Neural crest cell (in vitro differentiated cells): Measurements from ENCODE around the gene CCDC33. TPM values are rescaled to one million over a fixed set of nuclear protein-coding genes. Genes with fewer than 3 reads are reported as not detected.

Experiments used
- DNase-seq: peaks from one replicate; pipeline ENCODE4 v3.0.0; 2021; ENCODE audit warnings: low read depth, mixed read lengths, low spot score
- H3K27ac Mint-ChIP-seq: one replicate; pipeline ENCODE4 v1.8.0; 2021; ENCODE audit warnings: mild to moderate bottlenecking, mixed read lengths; ENCODE audit not compliant: unreplicated experiment
- H3K27me3 Mint-ChIP-seq: 2 replicates; pipeline ENCODE4 v1.8.0; 2021; ENCODE audit warnings: low read depth, mild to moderate bottlenecking, mixed read lengths
- H3K36me3 Mint-ChIP-seq: 2 replicates; pipeline ENCODE4 v1.8.0; 2021; ENCODE audit warnings: low read depth, mild to moderate bottlenecking, mixed read lengths
- H3K4me1 Mint-ChIP-seq: 2 replicates; pipeline ENCODE4 v1.8.0; 2021; ENCODE audit warnings: mixed read lengths
- H3K4me3 Mint-ChIP-seq: one replicate; pipeline ENCODE4 v1.8.0; 2021; ENCODE audit warnings: mild to moderate bottlenecking, mixed read lengths
- H3K9me3 Mint-ChIP-seq: 2 replicates; pipeline ENCODE4 v1.8.0; 2021; ENCODE audit warnings: mixed read lengths
- total RNA-seq: library from RNA; stranded (reverse); gene quantifications from 2 replicates; pipeline ENCODE4 v1.2.1, GENCODE V29; 2021
- TF ChIP-seq, protein P1 (sequence below): fragments of 200-600 bp; sonication (generic); conservative IDR thresholded peaks from 2 replicates; pipeline ENCODE4 v1.5.0; 2021; ENCODE audit warnings: antibody characterized with exemption, mild to moderate bottlenecking

CCDC33 gene
- total RNA-seq, 1 donor from 2014 or later = 15.1 TPM

DNA sequence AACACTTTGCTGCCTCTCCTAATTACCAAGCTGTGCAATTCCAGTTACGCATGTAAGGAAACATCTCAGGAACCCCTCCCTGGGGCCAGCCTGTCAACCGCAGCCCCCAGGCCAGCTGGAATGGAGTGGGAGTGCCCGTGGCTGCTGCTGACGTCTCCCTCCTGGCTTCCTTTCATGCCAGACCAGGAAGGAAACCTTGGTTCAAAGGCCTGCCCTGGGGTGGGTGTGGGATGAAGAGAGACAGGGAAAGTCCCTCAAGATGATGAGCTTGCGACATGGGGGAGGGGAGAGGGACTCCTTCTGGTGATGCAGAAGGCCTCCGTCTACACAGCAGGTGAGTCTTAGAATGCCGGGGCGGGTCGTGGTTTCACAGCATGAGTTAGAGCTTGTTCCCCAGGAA, 142.7 kb downstream of the CCDC33 start:
- TF ChIP-seq, protein P1, sequence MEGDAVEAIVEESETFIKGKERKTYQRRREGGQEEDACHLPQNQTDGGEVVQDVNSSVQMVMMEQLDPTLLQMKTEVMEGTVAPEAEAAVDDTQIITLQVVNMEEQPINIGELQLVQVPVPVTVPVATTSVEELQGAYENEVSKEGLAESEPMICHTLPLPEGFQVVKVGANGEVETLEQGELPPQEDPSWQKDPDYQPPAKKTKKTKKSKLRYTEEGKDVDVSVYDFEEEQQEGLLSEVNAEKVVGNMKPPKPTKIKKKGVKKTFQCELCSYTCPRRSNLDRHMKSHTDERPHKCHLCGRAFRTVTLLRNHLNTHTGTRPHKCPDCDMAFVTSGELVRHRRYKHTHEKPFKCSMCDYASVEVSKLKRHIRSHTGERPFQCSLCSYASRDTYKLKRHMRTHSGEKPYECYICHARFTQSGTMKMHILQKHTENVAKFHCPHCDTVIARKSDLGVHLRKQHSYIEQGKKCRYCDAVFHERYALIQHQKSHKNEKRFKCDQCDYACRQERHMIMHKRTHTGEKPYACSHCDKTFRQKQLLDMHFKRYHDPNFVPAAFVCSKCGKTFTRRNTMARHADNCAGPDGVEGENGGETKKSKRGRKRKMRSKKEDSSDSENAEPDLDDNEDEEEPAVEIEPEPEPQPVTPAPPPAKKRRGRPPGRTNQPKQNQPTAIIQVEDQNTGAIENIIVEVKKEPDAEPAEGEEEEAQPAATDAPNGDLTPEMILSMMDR = no peak
- peaks cover 9% of the 10 kb centered on the region for H3K27me3 Mint-ChIP-seq
- H3K36me3 Mint-ChIP-seq = no peaks in the 10 kb centered on the region
- H3K27ac Mint-ChIP-seq = no peak overlapping the region
- H3K9me3 Mint-ChIP-seq = no peaks in the 10 kb centered on the region
- peaks cover 12% of the 10 kb centered on the region for H3K4me1 Mint-ChIP-seq
- DNase-seq = no peak
- H3K4me3 Mint-ChIP-seq = no peak overlapping the region

DNA sequence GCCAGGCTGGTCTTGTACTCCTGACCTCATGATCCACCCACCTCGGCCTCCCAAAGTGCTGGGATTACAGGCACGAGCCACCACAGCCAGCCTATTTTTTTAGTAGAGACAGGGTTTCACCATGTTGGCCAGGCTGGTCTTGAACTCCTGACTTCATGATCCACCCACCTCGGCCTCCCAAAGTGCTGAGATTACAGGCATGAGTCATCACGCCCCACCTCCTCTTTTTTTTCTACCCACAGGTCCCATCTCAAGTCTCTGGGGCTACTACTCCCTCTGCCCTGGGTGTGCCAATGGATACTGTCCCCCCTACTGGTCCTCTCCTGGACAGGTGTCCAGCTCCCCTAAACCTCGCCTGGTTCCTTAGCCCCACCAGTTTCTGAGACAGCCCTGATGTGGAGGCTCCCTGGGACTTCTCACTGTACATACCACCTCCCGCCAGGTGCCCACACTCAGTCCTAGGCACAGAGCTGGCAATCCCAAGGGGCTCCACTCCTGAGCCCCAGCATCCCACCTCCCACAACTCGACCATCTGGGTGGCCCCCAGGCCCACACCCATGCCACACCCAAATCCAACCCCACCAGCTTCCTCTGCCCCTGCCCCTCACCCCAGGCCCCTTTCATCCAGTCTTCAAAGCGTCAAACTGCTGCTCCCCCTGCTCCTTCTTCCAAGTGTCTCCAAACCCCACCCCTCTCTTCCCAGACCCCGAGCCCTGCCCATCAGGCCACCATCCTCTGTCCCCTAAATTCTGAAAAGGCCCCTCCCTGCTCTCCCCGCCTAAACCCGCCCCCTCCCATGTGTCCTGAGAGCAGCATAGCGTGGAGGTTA, 144.4 kb downstream of the CCDC33 start:
- Mint-ChIP-seq H3K4me1 (no peaks in the 10 kb centered on the region), H3K27ac (no peak overlapping the region), H3K9me3 (no peaks in the 10 kb centered on the region), H3K4me3 (no peak overlapping the region), H3K27me3 (peaks cover 4% of the 10 kb centered on the region), H3K36me3 (no peaks in the 10 kb centered on the region)
- TF ChIP-seq, protein P1 = no peak
- DNase-seq = no peak

DNA sequence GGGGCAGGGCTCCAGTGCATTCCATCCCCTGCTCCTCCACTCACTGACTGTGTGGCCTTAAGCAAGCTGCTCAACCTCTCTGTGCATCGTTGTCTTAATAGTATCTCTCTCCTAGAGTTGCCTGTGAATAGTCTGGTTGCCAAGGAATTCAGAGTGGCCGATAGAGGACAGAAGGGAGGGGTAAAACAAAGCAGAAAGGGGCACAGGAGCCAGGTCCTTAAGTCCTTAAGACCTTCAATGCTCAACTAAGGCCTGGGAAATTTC, 145.0 kb downstream of the CCDC33 start:
- TF ChIP-seq, protein P1 = no peak
- DNase-seq = no peak
- H3K36me3 Mint-ChIP-seq = no peaks in the 10 kb centered on the region
- no peaks in the 10 kb centered on the region for H3K9me3 Mint-ChIP-seq
- no peak overlapping the region for H3K4me3 Mint-ChIP-seq
- peaks cover 4% of the 10 kb centered on the region for H3K27me3 Mint-ChIP-seq
- H3K4me1 Mint-ChIP-seq = no peaks in the 10 kb centered on the region
- no peak overlapping the region for H3K27ac Mint-ChIP-seq

DNA sequence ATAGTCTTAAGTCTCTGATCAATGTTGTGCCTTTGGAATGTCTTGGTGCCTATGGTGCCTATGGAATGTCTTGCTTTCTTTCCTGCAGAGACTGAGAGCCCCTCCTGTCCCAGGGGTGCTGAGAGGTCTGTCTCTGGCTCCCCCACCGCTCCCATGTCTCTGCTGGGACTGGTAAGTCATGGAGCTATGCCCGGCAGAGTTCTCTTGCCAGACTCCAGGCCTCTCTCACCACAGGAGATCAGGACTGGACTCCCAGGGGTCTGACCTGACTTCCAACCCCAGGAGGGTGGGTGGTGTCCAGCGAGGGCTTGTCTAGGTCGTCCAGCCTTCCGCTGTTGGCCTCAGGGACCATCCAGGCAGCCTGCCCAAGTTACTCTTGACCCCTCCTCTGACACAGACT, 145.4 kb downstream of the CCDC33 start:
- Mint-ChIP-seq H3K9me3 (no peaks in the 10 kb centered on the region), H3K4me1 (no peaks in the 10 kb centered on the region), H3K27me3 (peaks cover 4% of the 10 kb centered on the region), H3K4me3 (no peak overlapping the region), H3K27ac (no peak overlapping the region), H3K36me3 (no peaks in the 10 kb centered on the region)
- TF ChIP-seq, protein P1 = no peak
- no peak for DNase-seq

DNA sequence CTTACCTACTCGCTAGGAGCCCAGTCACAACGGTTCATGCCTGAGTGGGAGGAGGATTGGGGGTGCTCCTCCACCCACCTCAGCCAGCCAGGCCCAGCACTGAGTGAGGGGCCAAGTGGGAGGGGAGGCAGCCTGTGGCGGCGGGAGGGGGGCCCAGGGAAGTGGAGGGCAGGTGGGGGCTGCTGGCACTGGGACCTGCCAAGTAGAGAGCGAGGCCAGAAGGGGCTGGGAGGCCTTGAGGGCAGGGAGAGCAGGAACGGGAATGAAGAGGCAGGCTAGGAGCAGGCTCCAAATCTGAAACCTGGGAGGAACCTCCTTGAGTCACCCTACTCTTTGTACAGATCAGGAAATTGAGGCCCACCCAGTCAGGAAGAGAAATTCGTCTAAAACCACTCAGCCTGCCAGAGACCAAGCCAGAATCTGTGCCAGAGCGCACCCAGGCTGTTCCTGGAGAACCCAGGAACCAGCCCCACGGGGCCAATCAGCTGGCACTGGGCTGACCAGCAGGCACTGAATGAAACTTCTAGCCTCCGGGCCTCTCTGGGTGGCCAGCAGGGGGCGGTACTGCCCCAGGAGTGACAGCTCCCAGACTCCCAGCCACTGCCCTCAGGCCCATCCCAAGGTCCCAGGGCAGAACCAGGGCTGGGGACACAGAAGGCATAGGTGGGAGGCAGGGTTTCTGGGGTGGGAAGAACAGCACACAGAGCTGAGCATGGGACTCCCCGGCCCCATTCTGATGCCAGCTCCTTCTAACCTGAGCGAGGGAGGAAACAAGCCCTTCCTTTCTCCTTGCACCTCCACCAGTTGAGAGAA, 146.1 kb downstream of the CCDC33 start:
- no peaks in the 10 kb centered on the region for H3K36me3 Mint-ChIP-seq
- no peaks in the 10 kb centered on the region for H3K4me1 Mint-ChIP-seq
- DNase-seq = peak; percentile 89
- H3K9me3 Mint-ChIP-seq = no peaks in the 10 kb centered on the region
- peaks cover 4% of the 10 kb centered on the region for H3K27me3 Mint-ChIP-seq
- H3K27ac Mint-ChIP-seq = peak overlapping the region; percentile 88
- TF ChIP-seq, protein P1 = peak; percentile 96
- no peak overlapping the region for H3K4me3 Mint-ChIP-seq
